ENCODE data around the gene MRPL11. TPM values are rescaled to one million over a fixed set of nuclear protein-coding genes. Genes with fewer than 3 reads are reported as not detected.

MRPL11 gene
- total and polyA plus RNA-seq, 2 of the 13 experiments (the other 11 are each of a cell fraction or from before 2014, with no cell fraction given), result 72.9 to 176 TPM

DNA sequence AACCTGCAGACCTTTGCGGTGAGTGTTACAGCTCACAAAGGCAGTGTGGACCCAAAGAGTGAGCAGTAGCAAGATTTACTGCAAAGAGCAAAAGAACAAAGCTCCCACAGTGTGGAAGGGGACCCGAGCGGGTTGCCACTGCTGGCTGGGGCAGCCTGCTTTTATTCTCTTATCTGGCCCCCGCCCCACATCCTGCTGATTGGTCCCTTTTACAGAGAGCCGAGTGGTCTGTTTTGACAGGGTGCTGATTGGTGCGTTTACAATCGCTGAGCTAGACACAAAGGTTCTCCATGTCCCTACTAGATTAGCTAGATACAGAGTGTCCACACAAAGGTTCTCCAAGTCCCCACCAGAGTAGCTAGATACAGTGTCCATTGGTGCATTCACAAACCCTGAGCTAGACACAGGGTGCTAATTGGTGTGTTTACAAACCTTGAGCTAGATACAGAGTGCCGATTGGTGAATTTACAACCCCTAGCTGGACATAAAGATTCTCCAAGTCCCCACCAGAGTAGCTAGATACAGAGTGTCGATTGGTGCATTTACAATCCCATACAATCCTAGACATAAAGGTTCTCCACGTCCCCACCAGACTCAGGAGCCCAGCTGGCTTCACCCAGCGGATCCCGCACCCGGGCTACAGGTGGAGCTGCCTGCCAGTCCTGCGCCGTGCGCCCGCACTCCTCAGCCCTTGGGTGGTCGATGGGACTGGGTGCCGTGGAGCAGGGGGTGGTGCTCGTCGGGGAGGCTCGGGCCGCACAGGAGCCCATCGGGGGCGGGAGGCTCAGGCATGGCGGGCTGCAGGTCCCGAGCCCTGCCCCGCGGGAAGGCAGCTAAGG, 1.7 kb upstream of the MRPL11 start (continued):
- TF ChIP-seq MIER2 (CRISPR knock-in tag; IDR thresholded peaks at IDR 0.05), result 0 out of 2 replicates have a peak, but pooled peaks have one; percentile 12
- TF ChIP-seq, protein P1, sequence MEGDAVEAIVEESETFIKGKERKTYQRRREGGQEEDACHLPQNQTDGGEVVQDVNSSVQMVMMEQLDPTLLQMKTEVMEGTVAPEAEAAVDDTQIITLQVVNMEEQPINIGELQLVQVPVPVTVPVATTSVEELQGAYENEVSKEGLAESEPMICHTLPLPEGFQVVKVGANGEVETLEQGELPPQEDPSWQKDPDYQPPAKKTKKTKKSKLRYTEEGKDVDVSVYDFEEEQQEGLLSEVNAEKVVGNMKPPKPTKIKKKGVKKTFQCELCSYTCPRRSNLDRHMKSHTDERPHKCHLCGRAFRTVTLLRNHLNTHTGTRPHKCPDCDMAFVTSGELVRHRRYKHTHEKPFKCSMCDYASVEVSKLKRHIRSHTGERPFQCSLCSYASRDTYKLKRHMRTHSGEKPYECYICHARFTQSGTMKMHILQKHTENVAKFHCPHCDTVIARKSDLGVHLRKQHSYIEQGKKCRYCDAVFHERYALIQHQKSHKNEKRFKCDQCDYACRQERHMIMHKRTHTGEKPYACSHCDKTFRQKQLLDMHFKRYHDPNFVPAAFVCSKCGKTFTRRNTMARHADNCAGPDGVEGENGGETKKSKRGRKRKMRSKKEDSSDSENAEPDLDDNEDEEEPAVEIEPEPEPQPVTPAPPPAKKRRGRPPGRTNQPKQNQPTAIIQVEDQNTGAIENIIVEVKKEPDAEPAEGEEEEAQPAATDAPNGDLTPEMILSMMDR (CRISPR knock-in tag; IDR thresholded peaks at IDR 0.05), result peak; percentile 31; the same call in 1 of the 2 replicates
- TF ChIP-seq POLR2A (IDR thresholded peaks at IDR 0.05; ENCODE audit: insufficient read depth in 1 of 2, low read depth in 2 of 2, low read length in 2 of 2), result peak; percentile 51 to 65; a peak in 2 of 4 replicates
- TF ChIP-seq ZMYM4 (CRISPR knock-in tag; IDR thresholded peaks at IDR 0.05), result peak; percentile 84

DNA sequence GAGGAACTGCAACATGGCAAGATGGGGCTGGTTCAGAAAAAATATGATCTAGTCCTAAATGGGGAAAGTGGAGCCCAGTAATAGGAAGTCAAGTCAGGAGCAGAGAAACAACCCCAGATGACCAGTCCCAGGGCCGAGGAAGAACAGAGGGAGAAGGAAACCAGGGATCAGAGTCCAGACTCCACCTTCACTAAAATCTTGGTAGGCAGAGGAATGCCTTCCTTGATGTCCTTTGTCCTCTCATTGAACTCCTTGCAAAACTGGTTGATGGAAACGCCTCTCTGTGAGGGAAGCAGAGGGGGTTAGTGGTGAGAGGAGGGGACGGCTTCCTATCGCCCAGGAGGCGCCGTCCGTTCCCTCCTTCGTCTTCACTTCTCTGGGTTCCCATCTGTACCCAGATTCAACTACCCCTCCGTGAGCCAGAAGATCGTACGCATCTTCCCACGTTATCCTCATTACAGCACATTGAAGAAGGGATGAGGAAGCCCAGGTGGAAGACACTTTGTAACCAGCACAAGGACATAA, 607 bp downstream of the MRPL11 start:
- Histone ChIP-seq H3K4me3 (replicated peaks in 1 of 3; ENCODE audit: insufficient read depth in 1 of 3, low read depth in 2 of 3, low read length in 3 of 3) (peak overlapping the region; percentile 78 to 89 (median 84)), H3K4me2 (ENCODE audit: low read depth, low read length) (peak overlapping the region; percentile 90), H3K36me3 (replicated peaks in 1 of 2; ENCODE audit: control insufficient read depth in 1 of 2, insufficient read depth in 2 of 2, low read length in 2 of 2) (peaks cover 7 to 21% of the 10 kb centered on the region in 2 experiments; a peak in 4 of 5 replicates), H3K4me1 (ENCODE audit: insufficient read depth, low read length) (peaks cover 30% of the 10 kb centered on the region), H3K27ac (ENCODE audit: extremely low read length, insufficient read depth, low read length) (peak overlapping the region; percentile 88), H2AFZ (ENCODE audit: low read length) (no peak overlapping the region), H3K9ac (ENCODE audit: insufficient read depth, low read depth, low read length) (peak overlapping the region; percentile 90), H3K27me3 (ENCODE audit: control insufficient read depth in 1 of 2, insufficient read depth in 2 of 2, low read length in 2 of 2) (peaks cover 0 to 6% of the 10 kb centered on the region in 2 experiments; a peak in 1 of 5 replicates), H3K79me2 (ENCODE audit: insufficient read depth, low read length) (peaks cover 9% of the 10 kb centered on the region), H3K9me3 (ENCODE audit: low read length) (no peaks in the 10 kb centered on the region), H4K20me1 (ENCODE audit: insufficient read depth, low read length) (no peaks in the 10 kb centered on the region)
- TF ChIP-seq ZNF598 (CRISPR knock-in tag; IDR thresholded peaks at IDR 0.05; ENCODE audit: borderline replicate concordance), result 0 out of 2 replicates have a peak, but pooled peaks have one; percentile 3
- TF ChIP-seq REPIN1 (CRISPR knock-in tag; IDR thresholded peaks at IDR 0.05; ENCODE audit: borderline replicate concordance, low read depth), result no peak
- intact Hi-C loops (cut with micrococcal nuclease; ENCODE audit: unreplicated experiment), result no loop called here
- ATAC-seq, result no peak
- no TSS peak for BruUV-seq (replicated peaks)
- under 1% methylated on average over 12 of the region's 12 CpGs for whole genome bisulfite sequencing (ENCODE audit: low lambda C conversion rate)
- in situ Hi-C loops (cut with HindIII; ENCODE audit: extremely low pct_ligation_motif_present, low pct_unique_long_range_greater_than_20kb), result no loop called here
- CTCF ChIA-PET (ENCODE audit: low intra/inter-chr PET ratio, low total read pairs), result interaction anchor here (1.6 to 2.3 kb wide), 2 partner anchors 30 to 240 kb away, joined by 5 to 11 read pairs; partner anchors contain the start of gene RBM4B
- no peak for FAIRE-seq
- DNase-seq (ENCODE audit: low spot score), result no peak
- POLR2A ChIA-PET, result interaction anchor here (1.3 to 3.2 kb wide), 12 partner anchors 9 to 405 kb away, joined by 3 to 41 read pairs (median 6); partner anchors contain the start of genes BBS1, DPP3, NPAS4 and PELI3

Measured in HepG2 (cell line).